Activated T-cell treated with anti-CD3 and anti-CD28 coated beads for 48 hours (primary cell): ENCODE measurements around the gene HMHB1.
"Not testable (repeated sequence)": the region's sequence is repeated elsewhere in the genome, so short reads cannot be mapped to it uniquely, and the experiment has no call there.

Source experiments
- DNase-seq: peaks from one replicate; pipeline ENCODE4 v3.0.0-alpha.2; 2020; ENCODE audit warnings: low read depth

HMHB1 gene

DNA sequence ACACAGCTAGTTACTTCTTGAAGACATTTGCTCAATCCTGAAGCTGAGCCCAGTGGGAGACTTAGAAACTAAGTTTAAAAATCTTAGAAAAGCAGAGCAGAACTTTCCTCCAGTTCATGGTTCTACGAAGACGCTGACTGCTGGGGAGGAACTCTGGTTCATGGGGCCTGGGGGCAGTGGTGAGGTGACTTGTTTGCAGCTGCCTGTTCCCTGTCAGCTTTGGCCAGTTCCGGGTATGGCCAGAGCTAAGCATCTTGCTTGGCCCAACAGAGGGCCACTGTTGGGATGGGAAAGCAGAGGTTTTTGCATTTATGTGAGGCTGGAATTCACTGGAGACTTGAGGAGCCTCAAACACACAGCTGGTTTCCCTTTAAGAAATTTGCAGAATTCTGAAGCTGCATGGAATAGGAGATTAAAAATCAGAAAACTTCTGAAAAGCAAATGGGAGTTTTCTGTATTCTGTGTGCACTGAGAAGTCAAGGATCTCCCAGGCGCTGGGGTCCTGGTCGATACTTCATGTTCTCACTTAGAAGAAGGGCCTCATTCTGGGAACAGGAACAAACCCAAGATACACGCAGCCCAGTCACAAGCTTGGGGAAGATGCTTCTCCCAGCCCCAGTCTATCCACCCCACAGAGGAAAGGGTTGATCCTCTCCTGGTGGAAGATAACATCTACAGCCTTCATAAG is 10.6 kb upstream of the HMHB1 start:
- DNase-seq, result no peak

DNA sequence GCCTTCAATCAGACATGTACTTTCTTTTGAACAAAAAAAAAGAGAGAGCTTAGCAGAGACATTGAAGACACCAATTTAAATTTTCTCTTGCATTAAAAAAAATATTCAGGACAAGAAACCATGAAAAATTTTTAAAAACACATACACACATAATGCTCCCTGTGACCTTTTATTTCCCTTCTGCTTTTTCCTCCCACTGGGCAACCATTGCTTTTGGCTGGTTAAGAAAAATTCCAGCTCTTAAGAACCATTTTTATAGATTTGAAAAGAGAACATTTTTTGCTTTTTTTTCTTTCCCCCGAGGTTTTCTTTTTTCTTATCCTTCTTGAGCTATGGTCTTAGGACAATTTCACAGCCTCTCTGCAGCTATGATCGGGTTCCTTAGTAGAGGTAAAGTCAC is 6.1 kb upstream of the HMHB1 start:
- no peak for DNase-seq

DNA sequence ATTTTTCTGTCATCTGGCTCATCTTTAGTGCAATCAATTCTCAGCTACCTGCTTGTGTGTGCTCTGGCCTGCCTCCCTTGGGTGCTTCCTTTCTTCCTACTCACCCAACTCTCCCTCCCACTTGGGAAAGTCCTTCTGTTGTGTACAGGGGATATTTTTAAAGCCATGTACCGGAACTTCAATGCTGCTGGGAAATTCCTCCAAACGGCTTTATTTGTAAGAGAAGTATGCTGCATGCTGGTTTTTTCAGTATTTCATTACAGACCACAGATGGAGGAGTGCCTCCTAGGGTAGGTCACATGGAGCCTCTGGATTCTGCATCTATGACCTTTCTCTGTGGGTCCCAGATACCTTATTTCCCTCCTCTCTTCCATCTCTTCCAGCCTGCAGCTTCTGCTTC is 5.4 kb upstream of the HMHB1 start:
- DNase-seq, result no peak

DNA sequence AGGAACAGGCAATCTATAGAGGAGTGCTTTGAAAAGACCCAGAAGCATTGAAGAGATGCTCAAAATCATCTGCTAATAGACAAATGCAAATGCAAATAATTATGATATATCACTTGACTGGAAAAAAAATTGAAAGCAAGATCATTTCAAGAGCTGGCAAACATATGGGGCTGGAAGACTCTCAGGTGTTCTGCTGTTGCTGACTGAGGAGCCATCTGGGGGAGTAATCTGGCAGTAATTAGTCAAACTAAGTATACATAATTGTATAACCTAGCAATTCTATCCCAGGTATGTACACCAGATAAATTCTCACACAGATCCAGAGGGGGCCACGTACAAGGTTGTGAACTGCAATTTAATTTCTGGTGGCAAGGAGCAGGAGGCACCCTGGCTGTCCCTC is 4.6 kb upstream of the HMHB1 start:
- DNase-seq, result no peak

DNA sequence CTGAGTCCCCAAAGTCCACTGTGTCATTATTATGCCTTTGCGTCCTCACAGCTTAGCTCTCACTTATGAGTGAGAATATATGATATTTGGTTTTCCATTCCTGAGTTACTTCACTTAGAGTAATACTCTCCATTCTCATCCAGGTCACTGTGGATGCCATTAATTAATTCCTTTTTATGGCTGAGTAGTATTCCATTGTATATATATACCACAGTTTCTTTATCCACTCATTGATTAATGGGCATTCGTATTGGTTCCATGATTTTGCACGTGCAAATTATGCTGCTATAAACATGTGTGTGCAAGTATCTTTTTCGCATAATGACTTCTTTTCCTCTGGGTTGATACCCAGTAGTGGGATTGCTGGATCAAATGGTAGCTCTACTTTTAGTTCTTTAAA is 4.4 kb downstream of the HMHB1 start:
- not testable (repeated sequence) for DNase-seq

DNA sequence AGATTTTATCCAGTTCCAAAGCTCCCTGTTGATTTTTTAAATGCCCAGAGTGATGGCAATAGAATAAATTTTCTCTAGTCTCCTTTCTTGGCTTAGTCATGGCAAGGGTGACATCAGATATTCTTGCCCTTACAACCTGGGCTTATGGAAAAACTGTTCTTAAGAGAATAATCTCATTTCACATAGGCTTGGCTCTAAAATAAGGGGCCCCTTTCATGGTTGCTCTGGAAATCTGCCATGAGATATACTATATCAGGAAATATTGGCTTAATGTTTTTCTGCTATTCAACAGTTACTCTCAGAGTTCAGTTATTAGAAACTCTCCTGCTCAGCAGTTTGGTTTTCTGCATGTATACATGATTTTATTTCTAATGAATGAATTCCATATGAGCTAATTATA is 7.8 kb downstream of the HMHB1 start:
- DNase-seq, result no peak

DNA sequence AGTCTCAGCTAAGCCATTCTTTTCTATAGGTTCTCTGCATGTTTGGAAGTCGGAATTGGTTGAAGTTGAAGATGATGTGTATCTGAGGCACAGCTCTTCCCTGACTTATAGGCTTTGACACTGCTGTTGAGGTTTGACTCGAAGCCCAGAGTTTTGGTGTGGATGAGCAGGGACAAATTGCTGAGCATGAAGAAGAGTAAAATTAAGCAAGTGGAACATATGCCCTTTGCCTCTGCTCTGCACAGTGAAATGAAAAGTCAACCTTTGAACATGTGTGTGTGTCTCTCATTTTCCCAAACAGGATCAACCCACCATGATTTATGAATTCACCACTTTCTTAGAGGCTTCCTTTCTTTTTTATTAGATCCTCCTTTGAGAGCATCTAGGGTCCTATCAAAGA is 8.5 kb downstream of the HMHB1 start:
- no peak for DNase-seq

DNA sequence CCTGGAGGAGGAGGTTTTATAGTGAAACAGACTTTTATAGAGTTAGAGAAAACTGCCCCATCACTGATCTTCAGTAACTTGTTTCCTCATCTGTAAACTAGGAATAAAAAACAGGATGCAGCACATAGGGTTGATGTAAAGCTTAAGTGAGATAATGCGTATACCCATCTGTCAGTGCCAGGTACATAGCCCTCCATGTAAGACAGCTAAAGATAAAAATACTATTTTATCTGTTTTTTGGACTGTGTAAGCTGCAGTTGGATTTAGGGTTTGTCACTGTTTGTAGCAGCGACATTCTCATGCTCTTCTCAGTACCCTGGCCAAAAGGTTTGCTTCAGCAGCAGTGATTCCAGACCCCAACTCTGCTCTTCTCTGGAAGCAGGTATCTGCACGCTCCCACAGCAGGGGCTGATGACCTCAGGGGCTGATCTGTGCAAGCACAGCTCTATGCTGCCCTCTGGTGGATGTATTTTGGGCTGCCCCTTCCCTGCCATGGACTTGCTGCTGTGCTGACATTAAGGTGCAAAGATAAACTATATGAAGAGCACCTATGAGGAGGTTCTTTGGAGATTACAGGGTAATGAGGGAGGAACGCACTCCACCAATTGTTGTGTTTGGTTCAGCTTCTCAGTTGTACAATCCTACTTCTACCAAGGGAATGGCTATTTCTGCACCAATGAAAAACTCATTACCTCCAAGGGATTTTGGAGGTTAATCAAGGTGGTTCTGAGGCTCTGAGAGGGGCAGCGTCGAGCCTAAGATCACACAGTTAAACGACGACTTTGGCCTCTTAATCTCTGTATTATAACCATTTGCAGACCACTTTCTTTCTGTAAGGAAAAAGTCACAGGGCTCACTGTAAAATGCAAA is 13.1 kb downstream of the HMHB1 start:
- DNase-seq, result peak; percentile 76

DNA sequence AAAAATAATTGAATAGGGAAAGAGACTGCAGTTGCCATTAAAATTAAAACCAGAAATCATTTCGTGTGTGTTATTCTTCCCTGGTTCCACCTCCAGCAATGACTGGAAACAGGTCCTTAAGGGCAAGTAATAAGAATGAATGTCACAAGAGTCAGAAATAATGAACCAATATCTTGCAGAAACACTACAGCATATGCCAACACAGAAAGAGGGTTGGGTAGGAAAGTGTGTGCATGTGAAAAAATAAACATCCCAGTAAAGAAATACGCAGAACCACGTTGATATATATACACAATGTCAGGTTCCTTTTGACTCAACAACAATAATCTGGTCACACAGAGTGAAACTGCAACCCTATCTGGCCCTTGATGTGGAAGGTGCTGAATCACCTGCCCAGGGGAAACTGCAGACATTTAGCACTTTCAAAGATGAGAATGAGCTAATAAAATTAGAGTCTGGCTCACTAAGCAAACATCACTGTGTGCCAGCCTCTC is 15.0 kb downstream of the HMHB1 start:
- DNase-seq, result peak; percentile 12

DNA sequence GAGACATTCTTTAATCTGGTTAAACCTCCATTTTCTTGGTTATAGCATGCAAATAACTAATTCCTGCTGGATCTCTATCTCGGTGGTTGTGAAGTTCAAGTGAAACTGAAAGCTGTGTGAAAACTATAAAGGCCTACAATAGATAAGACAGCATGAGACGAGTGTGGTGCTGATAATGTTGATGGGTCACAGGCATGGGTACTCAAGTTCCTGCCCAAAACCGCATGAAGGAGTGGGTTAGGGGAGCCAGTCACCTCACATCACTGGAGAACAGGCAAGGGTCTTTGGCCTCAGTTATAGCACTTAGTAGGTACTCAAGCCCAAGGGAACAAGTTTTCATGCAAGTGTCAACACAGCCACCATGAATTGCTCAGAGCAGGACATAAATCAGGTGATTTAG is 16.7 kb downstream of the HMHB1 start:
- DNase-seq, result no peak

DNA sequence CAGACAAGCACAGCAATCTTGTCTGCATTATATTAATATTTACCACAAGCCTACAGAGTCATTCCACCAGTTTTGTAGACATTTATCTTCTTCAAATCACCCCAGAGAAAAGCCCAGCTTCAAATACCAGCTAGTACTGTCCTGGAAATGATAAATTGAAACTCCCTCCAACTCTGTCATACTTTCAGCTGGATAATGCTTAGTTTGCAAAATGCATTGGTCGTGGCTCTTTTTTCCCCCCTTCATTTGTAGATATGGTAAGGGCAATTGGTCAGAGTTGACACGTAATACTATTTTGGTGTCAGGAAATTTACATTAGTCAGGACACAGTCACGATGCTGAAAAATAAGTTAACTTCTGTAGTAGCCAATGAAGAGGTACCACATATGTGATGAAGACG is 21.2 kb downstream of the HMHB1 start:
- DNase-seq, result no peak

DNA sequence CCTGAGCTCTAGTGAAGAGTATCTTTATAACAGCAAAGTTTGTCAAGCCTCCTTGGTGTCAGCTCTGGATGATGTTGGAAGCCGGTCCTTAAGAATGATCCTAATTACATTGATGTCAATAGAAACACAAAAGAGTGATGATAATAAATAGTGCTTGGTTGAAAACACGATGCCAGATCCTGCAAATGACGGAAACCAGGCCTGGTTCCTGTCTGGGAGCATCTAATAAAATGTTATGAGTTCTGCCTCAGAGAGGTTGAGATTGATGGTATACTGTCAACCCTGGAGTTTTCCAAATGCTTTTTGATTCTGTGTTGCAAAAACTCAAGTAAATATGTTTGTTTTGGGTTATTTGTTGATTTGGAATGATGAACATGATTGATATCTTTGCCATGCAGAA is 23.3 kb downstream of the HMHB1 start:
- DNase-seq, result no peak

DNA sequence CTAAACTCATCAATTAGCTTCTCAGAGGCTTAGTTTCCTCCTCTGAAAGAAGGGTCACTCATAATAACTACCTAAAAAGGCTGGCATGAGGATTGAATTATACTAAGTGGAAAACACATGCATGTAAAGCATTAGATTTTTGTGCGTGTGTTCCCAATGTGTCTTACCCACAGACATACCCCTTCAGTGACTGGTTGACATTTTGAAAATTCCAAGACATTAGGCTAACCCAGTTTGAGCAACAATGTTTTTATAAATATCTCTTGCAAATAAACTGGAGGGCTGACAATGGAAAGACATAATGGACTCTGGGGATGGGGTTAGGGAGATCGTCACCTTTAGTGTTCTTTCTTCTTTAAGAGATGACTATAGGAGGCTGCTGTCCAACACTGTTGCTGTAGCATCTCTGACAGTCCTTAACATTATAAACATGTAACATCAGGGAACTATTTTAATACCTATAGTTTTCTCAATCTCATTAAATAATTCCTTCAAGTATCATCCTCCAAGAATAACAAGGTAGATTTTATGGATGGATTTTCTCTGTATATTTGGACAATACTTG is 24.3 kb downstream of the HMHB1 start:
- no peak for DNase-seq

DNA sequence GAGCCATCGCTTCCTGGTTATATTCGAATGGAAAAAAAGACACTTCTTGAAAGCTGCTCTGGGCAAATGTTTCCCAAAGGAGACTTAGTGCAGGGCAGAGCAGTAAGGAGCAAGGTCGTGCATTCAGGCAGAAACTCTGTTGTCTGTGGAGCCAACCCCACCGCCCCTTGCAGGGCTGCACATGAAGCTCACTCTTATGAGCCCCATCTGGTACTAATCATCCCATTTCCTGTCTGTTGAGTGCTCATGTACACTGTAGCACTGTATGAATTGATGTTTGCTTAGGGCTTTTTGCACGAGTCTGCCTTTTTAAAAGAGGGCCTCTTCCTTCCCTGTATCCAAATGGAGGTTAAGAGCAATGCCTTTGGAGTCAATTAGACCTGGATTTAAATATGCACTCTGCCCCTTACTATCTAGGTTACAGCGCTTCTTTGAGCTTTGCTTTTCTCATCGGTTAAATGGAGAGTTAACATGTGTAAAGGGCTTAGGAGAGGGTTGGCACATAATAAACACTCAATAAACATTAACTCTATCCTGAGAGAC is 25.4 kb downstream of the HMHB1 start:
- no peak for DNase-seq

DNA sequence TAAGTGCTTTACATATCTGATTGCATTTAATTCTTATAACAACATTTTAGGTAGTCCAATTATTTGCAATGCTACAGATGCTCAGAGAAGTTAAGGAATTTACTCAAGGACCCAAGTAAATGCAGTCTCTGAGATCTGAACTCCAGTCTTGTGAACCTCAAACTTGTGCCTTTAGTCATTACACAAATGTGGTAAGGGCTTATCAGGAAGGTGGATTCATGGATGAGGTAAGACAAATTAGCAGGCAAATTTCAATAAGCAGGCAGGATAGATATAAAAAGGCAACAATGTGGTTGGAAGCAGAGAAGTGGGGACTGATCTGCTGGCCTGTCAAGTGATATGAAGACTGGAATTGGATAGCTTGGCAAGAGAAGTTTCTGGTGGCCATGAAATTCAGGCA is 29.5 kb downstream of the HMHB1 start:
- no peak for DNase-seq

DNA sequence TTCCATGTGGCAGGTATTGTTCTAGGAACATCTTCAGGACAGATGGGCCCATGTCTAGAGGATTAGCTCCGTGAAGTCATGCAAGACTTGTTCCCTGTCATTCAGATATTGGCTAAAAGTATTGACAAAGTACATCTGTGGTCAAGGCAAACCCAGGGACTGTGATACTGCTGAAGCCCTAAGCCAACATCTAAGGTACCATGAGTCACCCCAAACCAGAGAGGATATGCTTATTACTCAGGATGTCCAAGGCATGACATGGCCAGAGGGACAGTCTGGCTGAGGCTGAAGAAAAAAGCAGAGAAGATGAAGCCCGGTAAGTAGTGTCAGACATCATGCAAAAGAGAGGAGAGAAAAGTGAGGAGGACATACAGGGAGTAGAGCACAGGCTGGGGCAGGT is 31.0 kb downstream of the HMHB1 start:
- no peak for DNase-seq

DNA sequence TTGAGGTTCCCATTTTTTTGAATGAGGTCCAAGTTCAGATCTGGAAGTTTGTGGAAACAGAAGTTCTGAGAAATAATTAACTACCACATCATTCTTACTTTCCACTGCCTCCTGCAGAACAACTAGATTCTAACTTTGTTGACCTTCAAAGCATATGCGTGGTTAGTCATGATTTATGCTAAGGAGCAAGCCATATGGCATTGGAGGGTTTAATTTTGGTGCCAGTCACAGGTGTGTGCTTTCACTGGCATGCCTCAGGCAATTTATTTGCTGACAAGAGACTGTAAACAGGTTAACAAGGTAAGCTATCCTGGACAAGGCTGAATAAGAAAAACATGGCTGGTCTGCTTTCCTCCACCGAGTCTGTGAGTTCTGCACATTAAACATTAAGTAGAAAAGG is 31.5 kb downstream of the HMHB1 start:
- DNase-seq, result no peak

DNA sequence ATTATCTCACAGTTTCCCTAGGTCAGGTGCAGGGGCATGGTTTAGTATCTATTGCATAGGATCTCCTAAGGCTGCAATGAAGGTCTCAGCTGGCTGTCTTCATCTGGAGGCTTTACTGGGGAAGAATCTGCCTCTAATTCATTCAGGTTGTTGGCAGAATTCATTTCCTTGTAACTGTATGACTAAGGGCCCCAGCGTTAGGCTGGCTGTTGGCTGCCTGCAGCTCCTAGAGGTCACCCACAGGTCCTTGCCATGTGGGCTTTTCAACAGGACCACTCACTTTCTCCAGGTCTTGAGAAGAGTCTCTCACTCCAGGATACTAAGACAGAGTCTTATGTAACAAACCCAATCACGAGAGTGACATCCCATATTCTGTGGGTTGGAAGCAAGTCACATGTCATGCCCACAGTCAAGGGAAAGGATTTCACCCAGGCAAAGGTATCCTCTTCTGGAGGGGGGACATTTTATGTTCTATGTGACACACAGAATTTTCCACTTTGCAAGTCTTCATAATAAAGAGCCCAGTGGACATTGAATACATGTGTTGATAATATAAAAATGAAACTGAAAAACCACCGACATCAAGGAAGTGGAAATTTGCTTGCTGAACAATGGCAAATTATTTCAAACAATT is 38.2 kb downstream of the HMHB1 start:
- DNase-seq, result no peak

DNA sequence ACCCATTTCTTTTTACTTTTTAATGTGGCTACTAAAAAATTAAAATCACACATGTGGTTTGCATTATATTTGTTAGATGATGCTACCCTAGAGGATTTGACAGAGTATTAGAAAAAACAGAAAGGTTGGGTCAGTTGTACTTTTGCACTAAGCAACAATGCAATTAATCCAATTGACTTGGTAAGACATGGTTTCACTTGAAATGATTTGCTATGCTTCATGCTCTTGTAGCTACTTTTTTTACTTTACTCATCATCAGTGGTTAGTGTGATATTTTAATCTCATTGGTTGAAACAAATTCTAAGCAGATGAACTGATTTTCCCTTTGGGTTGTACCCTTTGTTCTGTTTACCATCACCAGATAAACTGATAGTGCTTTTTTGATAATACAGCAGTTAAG is 39.4 kb downstream of the HMHB1 start:
- DNase-seq, result no peak

DNA sequence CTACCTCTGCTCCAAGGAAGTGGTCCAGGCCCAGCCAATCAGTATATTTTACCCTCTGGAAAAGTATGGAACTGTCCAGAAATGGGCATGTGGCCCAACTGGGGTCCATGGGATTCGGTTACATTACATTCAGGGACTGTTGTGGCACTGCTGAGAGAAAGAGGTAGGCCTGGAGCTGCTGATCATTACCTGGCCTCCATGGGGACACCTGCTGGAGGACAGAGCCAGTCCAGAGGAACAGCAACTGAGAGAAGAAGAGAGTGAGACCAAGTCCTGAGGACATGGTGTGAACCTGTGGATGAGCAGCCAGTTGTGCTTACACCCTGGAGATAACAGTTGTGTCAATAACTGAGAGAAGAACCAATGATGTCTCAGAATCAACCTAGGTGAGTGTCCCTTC is 48.2 kb downstream of the HMHB1 start:
- no peak for DNase-seq

DNA sequence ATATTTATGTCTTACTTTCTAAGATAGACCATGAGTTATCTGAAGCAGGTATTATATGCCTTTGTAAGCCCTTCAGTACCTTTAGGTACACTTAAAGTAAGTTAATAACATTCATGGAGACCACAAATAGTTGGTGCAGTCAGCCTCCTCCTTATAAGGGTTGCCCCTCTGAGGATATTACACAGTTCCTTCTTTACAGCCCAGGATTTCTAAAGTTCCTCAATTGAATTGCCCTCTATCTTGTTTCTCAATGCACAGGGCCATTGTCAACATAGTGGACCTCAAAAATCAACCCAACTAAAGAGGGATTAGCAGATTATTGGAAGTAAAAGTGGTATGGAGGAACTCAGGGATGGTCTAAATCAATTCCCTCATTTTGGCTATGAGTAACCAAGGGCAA is 50.3 kb downstream of the HMHB1 start:
- DNase-seq, result no peak

DNA sequence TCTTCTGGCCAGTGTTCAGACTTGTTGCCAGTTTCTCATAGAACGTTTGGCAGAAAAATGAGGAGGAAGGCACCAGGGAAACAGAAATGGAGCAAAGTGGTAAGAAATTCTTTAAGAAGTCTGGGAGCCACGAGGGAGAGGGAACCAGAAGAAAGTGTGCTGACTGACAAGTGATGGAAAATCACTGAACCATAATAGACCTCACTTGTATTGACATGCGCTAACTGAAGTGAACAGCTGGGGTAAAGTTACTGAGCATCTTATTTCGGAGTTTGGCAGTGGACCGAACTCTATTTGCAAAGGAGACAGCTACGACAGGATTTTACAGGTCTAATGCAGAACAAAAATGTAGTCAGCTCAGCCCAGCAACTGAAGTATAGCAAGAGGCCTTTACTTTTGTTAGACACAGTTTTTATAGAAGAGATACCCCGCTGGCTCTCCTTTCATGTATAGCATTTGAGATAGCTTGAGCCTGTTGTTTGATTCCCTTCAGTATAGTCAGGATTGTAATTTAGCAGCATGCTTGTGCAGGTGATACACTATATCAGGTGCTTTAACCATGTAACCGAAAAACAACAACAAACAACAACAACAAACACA is 53.6 kb downstream of the HMHB1 start:
- DNase-seq, result no peak
